DND-41 (cell line): ENCODE measurements around the gene ROGDI.

Source experiments
- EZH2 ChIP-seq: IDR thresholded peaks from 3 replicates; pipeline ENCODE4 v1.6.1; 2012; ENCODE audit warnings: borderline replicate concordance, low read depth, mild to moderate bottlenecking, moderate library complexity, low read length, inconsistent platforms; ENCODE audit not compliant: severe bottlenecking
- TF ChIP-seq, protein P1 (sequence below): IDR thresholded peaks from 2 replicates; pipeline ENCODE4 v1.5.1; 2012; ENCODE audit warnings: borderline replicate concordance, low read length, moderate library complexity, mild to moderate bottlenecking; ENCODE audit not compliant: poor library complexity, severe bottlenecking; ENCODE audit errors: extremely low read depth

DNA sequence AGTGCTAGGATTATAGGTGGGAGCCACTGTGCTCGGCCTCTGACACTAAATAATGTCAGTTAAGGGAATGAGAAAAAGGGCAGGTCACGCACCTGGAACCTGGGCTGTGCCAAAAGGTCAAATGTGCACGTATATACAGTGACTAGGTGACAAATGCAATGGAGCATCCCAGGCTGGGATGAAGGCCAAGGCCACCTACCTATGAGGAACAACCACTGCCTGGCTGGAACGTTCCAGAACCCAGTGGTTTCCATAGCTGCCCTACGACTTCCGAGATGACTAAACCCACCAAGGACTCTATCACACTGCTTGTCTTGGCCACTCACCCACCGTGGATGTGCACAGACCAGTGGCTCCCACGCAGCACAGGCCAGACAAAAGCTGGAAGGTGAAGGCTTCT lies 51.5 kb downstream of the ROGDI start:
- no peak for TF ChIP-seq EZH2
- TF ChIP-seq, protein P1, sequence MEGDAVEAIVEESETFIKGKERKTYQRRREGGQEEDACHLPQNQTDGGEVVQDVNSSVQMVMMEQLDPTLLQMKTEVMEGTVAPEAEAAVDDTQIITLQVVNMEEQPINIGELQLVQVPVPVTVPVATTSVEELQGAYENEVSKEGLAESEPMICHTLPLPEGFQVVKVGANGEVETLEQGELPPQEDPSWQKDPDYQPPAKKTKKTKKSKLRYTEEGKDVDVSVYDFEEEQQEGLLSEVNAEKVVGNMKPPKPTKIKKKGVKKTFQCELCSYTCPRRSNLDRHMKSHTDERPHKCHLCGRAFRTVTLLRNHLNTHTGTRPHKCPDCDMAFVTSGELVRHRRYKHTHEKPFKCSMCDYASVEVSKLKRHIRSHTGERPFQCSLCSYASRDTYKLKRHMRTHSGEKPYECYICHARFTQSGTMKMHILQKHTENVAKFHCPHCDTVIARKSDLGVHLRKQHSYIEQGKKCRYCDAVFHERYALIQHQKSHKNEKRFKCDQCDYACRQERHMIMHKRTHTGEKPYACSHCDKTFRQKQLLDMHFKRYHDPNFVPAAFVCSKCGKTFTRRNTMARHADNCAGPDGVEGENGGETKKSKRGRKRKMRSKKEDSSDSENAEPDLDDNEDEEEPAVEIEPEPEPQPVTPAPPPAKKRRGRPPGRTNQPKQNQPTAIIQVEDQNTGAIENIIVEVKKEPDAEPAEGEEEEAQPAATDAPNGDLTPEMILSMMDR = no peak
